Measurements from ENCODE around the gene DNAJB12.
A peak's percentile ranks its signal among the peaks of the same experiment; 100 is the strongest.
"Not testable (repeated sequence)": the region's sequence is repeated elsewhere in the genome, so short reads cannot be mapped to it uniquely, and the experiment has no call there.

DNAJB12 gene

GRCh38 chr10:72315611-72316385 lies 38.9 kb downstream of the DNAJB12 start:
- peak; percentile 26 to 33 for DNase-seq

- DNase-seq = no peak
These were observed 39.7 kb downstream of the DNAJB12 start for GRCh38 chr10:72315054-72315453.

- no peak for DNase-seq
These were observed 40.5 kb downstream of the DNAJB12 start for GRCh38 chr10:72314263-72314662.

- DNase-seq = no peak
These were observed 41.8 kb downstream of the DNAJB12 start for GRCh38 chr10:72312865-72313391.

GRCh38 chr10:72311667-72312066 lies 43.1 kb downstream of the DNAJB12 start:
- no peak for DNase-seq

- peak; percentile 63 to 87 for DNase-seq
These were observed 44.1 kb downstream of the DNAJB12 start for GRCh38 chr10:72310636-72311035.

- DNase-seq = no peak
These were observed 44.5 kb downstream of the DNAJB12 start for GRCh38 chr10:72310241-72310633.

- peak; percentile 73 to 90 for DNase-seq
These were observed 45.2 kb downstream of the DNAJB12 start for GRCh38 chr10:72309290-72310240.

- DNase-seq = peak; percentile 88 to 94
These were observed 46.3 kb downstream of the DNAJB12 start for GRCh38 chr10:72308320-72308987.

GRCh38 chr10:72307711-72308110 lies 47.0 kb downstream of the DNAJB12 start:
- not testable (repeated sequence) for DNase-seq

- DNase-seq = no peak
These were observed 48.4 kb downstream of the DNAJB12 start for GRCh38 chr10:72306215-72306760.

GRCh38 chr10:72303424-72304128 lies 51.1 kb downstream of the DNAJB12 start:
- DNase-seq = no peak

GRCh38 chr10:72298592-72299519 lies 55.9 kb downstream of the DNAJB12 start:
- no peak for DNase-seq

GRCh38 chr10:72297805-72298591 lies 56.7 kb downstream of the DNAJB12 start:
- peak; percentile 84 to 89 for DNase-seq

- DNase-seq = peak; percentile 81 to 88
These were observed 57.4 kb downstream of the DNAJB12 start for GRCh38 chr10:72297281-72297804.

GRCh38 chr10:72296829-72297280 lies 57.9 kb downstream of the DNAJB12 start:
- DNase-seq = not testable (repeated sequence)

GRCh38 chr10:72295330-72295910 lies 59.3 kb downstream of the DNAJB12 start:
- DNase-seq = no peak

GRCh38 chr10:72292223-72292691 lies 62.5 kb downstream of the DNAJB12 start:
- no peak for DNase-seq

Measured in inflammatory macrophage (primary cell).